OCI-LY7 (cell line): ENCODE results near the gene B3GAT1.

Experiments used
- EZH2phosphoT487 ChIP-seq: fragments of 200-600 bp; sonication (generic); IDR thresholded peaks from 2 replicates; pipeline ENCODE4 v1.6.1; 2018; ENCODE audit warnings: low read depth, borderline replicate concordance, mild to moderate bottlenecking, mixed run types, antibody characterized with exemption, low read length, moderate library complexity, mixed read lengths
- TF ChIP-seq, protein P1 (sequence below): fragments of 200-600 bp; sonication (generic); conservative IDR thresholded peaks from 2 replicates; pipeline ENCODE4 v1.5.1; 2014; ENCODE audit warnings: mild to moderate bottlenecking, antibody characterized with exemption, low read length, moderate library complexity, mixed read lengths

DNA sequence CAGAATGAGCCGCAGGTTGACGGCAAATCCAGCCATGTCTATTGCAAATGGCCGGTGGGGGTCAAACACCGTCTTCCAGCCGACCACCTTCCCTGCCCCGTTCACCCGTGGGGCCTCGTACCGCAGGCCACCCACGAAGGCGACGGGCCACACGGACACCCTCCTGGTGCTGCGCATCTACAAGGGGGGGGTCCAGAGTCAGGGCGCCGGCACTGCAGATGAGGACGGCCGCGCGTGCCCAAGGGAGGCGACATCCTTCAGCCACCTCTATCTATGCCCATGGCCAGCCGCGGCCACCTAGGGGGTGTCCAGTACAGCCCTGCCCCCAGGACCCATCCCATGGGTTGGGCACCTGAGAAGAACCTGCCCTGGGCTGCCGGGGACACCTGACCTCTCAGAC lies 29.2 kb downstream of the B3GAT1 start:
- TF ChIP-seq, protein P1, sequence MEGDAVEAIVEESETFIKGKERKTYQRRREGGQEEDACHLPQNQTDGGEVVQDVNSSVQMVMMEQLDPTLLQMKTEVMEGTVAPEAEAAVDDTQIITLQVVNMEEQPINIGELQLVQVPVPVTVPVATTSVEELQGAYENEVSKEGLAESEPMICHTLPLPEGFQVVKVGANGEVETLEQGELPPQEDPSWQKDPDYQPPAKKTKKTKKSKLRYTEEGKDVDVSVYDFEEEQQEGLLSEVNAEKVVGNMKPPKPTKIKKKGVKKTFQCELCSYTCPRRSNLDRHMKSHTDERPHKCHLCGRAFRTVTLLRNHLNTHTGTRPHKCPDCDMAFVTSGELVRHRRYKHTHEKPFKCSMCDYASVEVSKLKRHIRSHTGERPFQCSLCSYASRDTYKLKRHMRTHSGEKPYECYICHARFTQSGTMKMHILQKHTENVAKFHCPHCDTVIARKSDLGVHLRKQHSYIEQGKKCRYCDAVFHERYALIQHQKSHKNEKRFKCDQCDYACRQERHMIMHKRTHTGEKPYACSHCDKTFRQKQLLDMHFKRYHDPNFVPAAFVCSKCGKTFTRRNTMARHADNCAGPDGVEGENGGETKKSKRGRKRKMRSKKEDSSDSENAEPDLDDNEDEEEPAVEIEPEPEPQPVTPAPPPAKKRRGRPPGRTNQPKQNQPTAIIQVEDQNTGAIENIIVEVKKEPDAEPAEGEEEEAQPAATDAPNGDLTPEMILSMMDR, result no peak
- TF ChIP-seq EZH2phosphoT487, result no peak
